Ascending aorta (tissue), 1 donor: ENCODE data around the gene UPK1B. TPM values are rescaled to one million over a fixed set of nuclear protein-coding genes. Genes with fewer than 3 reads are reported as not detected.

Experiments
- total RNA-seq: library from RNA; depleted of rRNA; stranded (reverse); fragments of >200 nt; gene quantifications from one replicate; pipeline ENCODE4 v1.1.0, GENCODE V29; 2016

Gene UPK1B
- total RNA-seq, 1 donor from 2014 or later, result not detected

Other genes starting within 250 kb of the UPK1B start
- not detected for gene IGSF11, start 138.8 kb upstream of the UPK1B start, total RNA-seq
- not detected for gene TEX55, start 27.4 kb upstream of the UPK1B start, total RNA-seq
- 6.4 TPM for gene B4GALT4, start 67.3 kb downstream of the UPK1B start, total RNA-seq
- 31.4 TPM for gene ARHGAP31, start 120.8 kb downstream of the UPK1B start, total RNA-seq